VCaP (cell line): ENCODE measurements around the gene CMC1.
"Not testable (repeated sequence)": the region's sequence is repeated elsewhere in the genome, so short reads cannot be mapped to it uniquely, and the experiment has no call there.

ENCODE experiments used
- H3K27ac ChIP-seq: fragments of 450-650 bp; 2 replicates; pipeline ENCODE4 v1.5.1; 2017
- CTCF ChIP-seq: fragments of 450-650 bp; conservative IDR thresholded peaks from 2 replicates; pipeline ENCODE4 v1.5.1; 2017; ENCODE audit warnings: mild to moderate bottlenecking, moderate library complexity

CMC1 gene

GRCh38 chr3:28268989-28269388, 27.6 kb downstream of the CMC1 start:
- TF ChIP-seq CTCF: peak; percentile 31; the same call in 1 of the 2 replicates

GRCh38 chr3:28269884-28270283, 28.5 kb downstream of the CMC1 start:
- H3K27ac ChIP-seq: not testable (repeated sequence)

More at GRCh38 chr3:28268989-28269388, 27.6 kb downstream of the CMC1 start:
- H3K27ac ChIP-seq: no peak overlapping the region

DNA sequence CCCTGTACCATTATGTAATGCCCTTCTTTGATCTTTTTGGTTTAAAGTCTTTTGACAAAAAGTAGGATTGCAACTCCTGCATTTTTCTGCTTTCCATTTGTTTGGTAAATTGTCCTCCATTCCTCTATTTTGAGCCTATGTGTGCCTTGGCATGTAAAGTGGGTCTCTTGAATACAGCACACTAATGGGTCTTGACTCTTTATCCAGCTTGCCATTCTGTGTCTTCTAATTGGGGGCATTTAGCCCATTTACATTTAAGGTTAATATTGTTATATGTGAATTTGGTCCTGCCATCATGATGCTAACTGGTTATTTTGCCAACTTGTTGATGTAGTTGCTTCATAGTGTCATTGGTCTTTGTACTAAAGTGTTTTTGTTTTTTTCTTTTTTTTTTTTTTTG, 32.4 kb downstream of the CMC1 start:
- no peak for TF ChIP-seq CTCF

GRCh38 chr3:28278918-28279317, 37.5 kb downstream of the CMC1 start:
- H3K27ac ChIP-seq: no peak overlapping the region
- TF ChIP-seq CTCF: no peak

More for the DNA sequence above, 32.4 kb downstream of the CMC1 start:
- no peak overlapping the region for H3K27ac ChIP-seq

- TF ChIP-seq CTCF: no peak
- no peak overlapping the region for H3K27ac ChIP-seq
Observed at GRCh38 chr3:28279770-28280169, 38.4 kb downstream of the CMC1 start.

DNA sequence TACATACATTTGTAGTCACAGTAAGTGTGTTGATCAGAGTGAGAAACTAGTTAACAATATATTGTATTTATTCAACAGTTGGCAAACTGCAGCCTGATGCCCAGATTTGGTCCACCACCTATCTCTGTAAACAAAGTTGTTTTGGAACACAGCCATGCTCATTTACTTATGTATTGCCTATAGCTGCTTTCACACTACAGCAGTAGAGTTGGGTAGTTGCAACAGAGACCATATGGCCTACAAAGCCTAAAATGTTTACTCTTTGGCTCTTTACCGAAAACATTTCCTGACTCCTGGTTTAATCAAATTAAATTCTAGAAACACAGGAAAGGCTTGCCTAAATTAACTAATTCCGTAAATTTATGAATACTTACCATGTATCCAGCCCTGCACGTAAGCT, 39.4 kb downstream of the CMC1 start:
- no peak for TF ChIP-seq CTCF
- no peak overlapping the region for H3K27ac ChIP-seq

- H3K27ac ChIP-seq: no peak overlapping the region
- TF ChIP-seq CTCF: peak; percentile 83
Observed at GRCh38 chr3:28286595-28286994, 45.2 kb downstream of the CMC1 start.

- H3K27ac ChIP-seq: no peak overlapping the region
- TF ChIP-seq CTCF: no peak
Observed at GRCh38 chr3:28287046-28287445, 45.6 kb downstream of the CMC1 start.
